ENCODE results near the gene HIVEP3.

Gene HIVEP3

GRCh38 chr1:41485605-41486004, 433.1 kb downstream of the HIVEP3 start:
- Histone ChIP-seq H3K4me3 (replicated peaks; ENCODE audit: insufficient read depth, low read length) (no peak overlapping the region), H3K27ac (replicated peaks) (no peak overlapping the region), H3K27me3 (ENCODE audit: insufficient read depth, poor library complexity, severe bottlenecking) (peaks cover 10% of the 10 kb centered on the region)
- no peak for DNase-seq (ENCODE audit: low read depth in 1 of 2, low spot score in 1 of 2)
- TF ChIP-seq REST (IDR thresholded peaks at IDR 0.05; ENCODE audit: insufficient replicate concordance, low read depth) (no peak), SPI1 (IDR thresholded peaks at IDR 0.05; ENCODE audit: borderline replicate concordance, low read depth) (no peak), GABPA (IDR thresholded peaks at IDR 0.05; ENCODE audit: low read depth) (no peak), POLR2AphosphoS5 (IDR thresholded peaks at IDR 0.05; ENCODE audit: low read depth) (no peak), CTCF (IDR thresholded peaks at IDR 0.05; ENCODE audit: insufficient read depth, low read length) (no peak)

GRCh38 chr1:41484402-41485241, 434.1 kb downstream of the HIVEP3 start, which contains the start of gene EDN2:
Gene EDN2 (minus strand): TSS chr1:41484683. CDS start chr1:41484601, 82 bp downstream.
- H3K27me3 ChIP-seq (ENCODE audit: insufficient read depth, poor library complexity, severe bottlenecking): peaks cover 10% of the 10 kb centered on the region
- TF ChIP-seq SPI1 (IDR thresholded peaks at IDR 0.05; ENCODE audit: borderline replicate concordance, low read depth) (no peak), CTCF (IDR thresholded peaks at IDR 0.05; ENCODE audit: insufficient read depth, low read length) (no peak)
- no peak within 1 kb of the TSS for H3K4me3 ChIP-seq (replicated peaks; ENCODE audit: insufficient read depth, low read length)
- DNase-seq (ENCODE audit: low read depth in 1 of 2, low spot score in 1 of 2): no peak
- no peak within 1 kb of the TSS for H3K27ac ChIP-seq (replicated peaks)

GRCh38 chr1:41483960-41484401, 434.7 kb downstream of the HIVEP3 start:
- no peak overlapping the region for H3K27ac ChIP-seq (replicated peaks)
- DNase-seq (ENCODE audit: low read depth in 1 of 2, low spot score in 1 of 2): no peak
- H3K4me3 ChIP-seq (replicated peaks; ENCODE audit: insufficient read depth, low read length): no peak overlapping the region
- TF ChIP-seq CTCF (IDR thresholded peaks at IDR 0.05; ENCODE audit: insufficient read depth, low read length): no peak
- TF ChIP-seq POLR2AphosphoS5 (IDR thresholded peaks at IDR 0.05; ENCODE audit: low read depth): no peak
- no peak for TF ChIP-seq REST (IDR thresholded peaks at IDR 0.05; ENCODE audit: insufficient replicate concordance, low read depth)
- TF ChIP-seq GABPA (IDR thresholded peaks at IDR 0.05; ENCODE audit: low read depth): no peak
- TF ChIP-seq SPI1 (IDR thresholded peaks at IDR 0.05; ENCODE audit: borderline replicate concordance, low read depth): no peak
- H3K27me3 ChIP-seq (ENCODE audit: insufficient read depth, poor library complexity, severe bottlenecking): peaks cover 10% of the 10 kb centered on the region
